Ovary (tissue), 3 donors: ENCODE data around the gene ARNT2.

Source experiments
- CTCF ChIP-seq, 3 donors: fragments of 450-650 bp in 2 of 3; fragments of 200-600 bp in 1 of 3; IDR thresholded peaks; one replicate each; pipeline versions ENCODE4 v1.5.1 to v1.8.0; 2016 to 2022; ENCODE audit warnings: antibody characterized with exemption in 3 of 3, mild to moderate bottlenecking in 1 of 3
- EP300 ChIP-seq: sonication (generic); formaldehyde crosslinking; IDR thresholded peaks from one replicate; pipeline ENCODE4 v1.6.1; 2017; ENCODE audit warnings: antibody characterized with exemption
- POLR2A ChIP-seq: fragments of 450-650 bp; IDR thresholded peaks from one replicate; pipeline ENCODE4 v1.6.1; 2017; ENCODE audit warnings: antibody characterized with exemption, mild to moderate bottlenecking, moderate library complexity
- donor health status: DM: no; HTN: no; CAD: no.

GRCh38 chr15:80609512-80609946, 205.3 kb downstream of the ARNT2 start:
- no peak for TF ChIP-seq POLR2A
- no peak for TF ChIP-seq EP300
- no peak for TF ChIP-seq CTCF (IDR thresholded peaks at IDR 0.05)
